ENCODE measurements around the gene GRIK2.

GRCh38 chr6:101777646-101778045 is 384.1 kb downstream of the GRIK2 start:
- TF ChIP-seq CTCF (conservative IDR thresholded peaks at IDR 0.05; ENCODE audit: low read depth, low read length) (no peak), RAD21 (IDR thresholded peaks at IDR 0.05; ENCODE audit: low read length) (no peak), POLR2A (IDR thresholded peaks at IDR 0.05; ENCODE audit: low read depth, low read length) (no peak), SMC3 (IDR thresholded peaks at IDR 0.05; ENCODE audit: low read depth, low read length) (no peak), RFX5 (IDR thresholded peaks at IDR 0.05; ENCODE audit: low read depth, low read length) (no peak), BHLHE40 (IDR thresholded peaks at IDR 0.05; ENCODE audit: low read depth, low read length) (no peak)
- TF ChIP-seq, protein P1, sequence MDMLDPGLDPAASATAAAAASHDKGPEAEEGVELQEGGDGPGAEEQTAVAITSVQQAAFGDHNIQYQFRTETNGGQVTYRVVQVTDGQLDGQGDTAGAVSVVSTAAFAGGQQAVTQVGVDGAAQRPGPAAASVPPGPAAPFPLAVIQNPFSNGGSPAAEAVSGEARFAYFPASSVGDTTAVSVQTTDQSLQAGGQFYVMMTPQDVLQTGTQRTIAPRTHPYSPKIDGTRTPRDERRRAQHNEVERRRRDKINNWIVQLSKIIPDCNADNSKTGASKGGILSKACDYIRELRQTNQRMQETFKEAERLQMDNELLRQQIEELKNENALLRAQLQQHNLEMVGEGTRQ (IDR thresholded peaks at IDR 0.05; ENCODE audit: low read depth, low read length): no peak

Data from IMR-90 (cell line).